T1000 (cell line): ENCODE results near the gene ANAPC16.
"Not testable (repeated sequence)": the region's sequence is repeated elsewhere in the genome, so short reads cannot be mapped to it uniquely, and the experiment has no call there.

ENCODE experiments used
- DNase-seq: peaks from one replicate; lab custom pipeline; 2025; ENCODE audit warnings: mixed read lengths; lab: John Stamatoyannopoulos, UW

The ANAPC16 gene

DNA sequence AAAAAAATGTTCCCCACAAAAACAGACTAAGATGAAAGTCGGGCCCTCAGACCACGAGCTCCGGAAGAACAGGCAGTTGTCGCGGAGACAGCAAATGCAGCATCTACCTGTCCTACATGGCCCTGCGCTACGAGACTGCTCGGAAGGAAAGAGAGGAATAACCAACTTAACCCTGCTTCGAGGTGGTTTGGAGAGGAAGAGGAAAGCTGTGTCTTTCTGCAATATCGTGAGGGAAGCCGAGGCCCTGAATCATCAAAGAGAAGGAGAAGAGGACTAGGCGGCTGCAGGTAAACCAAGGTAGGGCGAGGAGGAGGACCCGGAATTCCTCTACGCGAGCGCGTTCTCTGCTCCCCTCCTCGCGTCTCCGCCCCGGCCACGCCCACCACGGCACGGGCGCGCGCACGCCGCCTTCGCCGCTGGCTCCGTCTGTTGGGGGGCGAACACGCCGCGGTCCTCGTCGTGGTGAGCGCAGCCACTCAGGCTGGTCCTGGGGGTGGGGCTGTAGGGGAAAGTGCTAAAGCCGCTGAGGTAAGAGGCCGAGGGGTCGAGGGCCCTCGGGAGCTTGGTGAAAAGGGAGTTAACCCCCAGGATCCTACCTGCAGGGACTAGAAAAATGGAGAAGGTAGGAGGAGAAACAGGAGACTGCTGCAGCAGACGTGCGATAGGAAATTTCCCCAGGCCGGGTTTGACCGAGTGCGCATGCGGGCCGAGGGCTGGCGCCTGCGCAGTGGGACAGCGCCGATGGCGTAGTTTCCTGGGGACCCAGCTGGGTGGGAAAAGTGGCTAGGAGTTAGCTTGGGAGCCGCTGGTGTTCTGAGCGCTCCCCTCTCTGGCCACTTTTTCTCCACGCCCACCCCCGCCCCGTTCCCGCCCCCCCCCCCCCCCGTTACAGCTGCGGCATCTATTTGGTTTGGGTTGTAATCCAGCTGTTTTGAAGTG is at the start of gene ANAPC16, which contains the start of gene ASCC1:
Gene ANAPC16, plus strand, starts transcription at position 402 of the 939 bp plus-strand sequence. CDS start 7,903 bp downstream, outside the sequence.
Gene ASCC1, minus strand, starts transcription at position 666 of the 939 bp plus-strand sequence. CDS start 2,978 bp downstream, outside the sequence.
- peak; percentile 92 for DNase-seq

GRCh38 chr10:72167118-72167517 is 48.7 kb upstream of the ANAPC16 start:
- DNase-seq: no peak

DNA sequence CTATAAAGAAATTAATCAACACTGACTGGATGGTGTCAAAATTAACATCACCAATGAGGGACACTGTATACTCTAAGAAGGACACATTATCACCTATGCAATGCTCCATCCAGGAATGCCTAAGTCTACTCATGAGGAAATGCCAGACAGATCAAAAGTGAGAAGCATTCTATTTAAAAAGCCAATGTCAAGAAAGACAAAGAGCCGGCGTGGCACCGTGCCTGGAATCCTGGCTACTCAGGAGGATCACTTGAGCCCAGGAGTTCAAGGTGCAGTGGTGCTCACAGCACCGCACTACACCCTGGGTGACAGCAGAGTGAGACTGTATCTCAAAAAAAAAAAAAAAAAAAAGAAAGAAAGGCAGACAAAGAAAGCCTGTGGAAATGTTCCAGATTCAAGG is 45.5 kb upstream of the ANAPC16 start:
- no peak for DNase-seq

GRCh38 chr10:72170733-72171132 is 45.1 kb upstream of the ANAPC16 start:
- no peak for DNase-seq

DNA sequence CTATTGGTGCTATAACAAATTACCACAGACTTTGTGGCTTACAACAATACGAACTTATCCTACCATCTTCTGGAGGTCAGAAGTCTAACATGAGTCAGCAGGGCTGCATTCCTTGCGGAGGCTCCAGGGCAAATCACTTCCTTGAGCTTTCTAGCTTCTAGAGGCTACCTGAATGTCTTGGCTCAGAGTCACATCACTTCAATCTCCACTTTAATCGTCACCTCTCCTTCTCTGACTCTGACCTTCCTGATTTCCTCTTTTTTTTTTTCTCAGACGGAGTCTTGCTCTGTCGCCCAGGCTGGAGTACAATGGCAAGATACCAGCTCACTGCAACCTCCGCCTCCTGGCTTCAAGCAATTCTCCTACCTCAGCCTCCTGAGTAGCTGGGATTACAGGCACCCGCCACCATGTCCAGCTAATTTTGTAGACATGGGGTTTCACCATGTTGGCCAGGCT is 44.6 kb upstream of the ANAPC16 start:
- peak; percentile 44 for DNase-seq

DNA sequence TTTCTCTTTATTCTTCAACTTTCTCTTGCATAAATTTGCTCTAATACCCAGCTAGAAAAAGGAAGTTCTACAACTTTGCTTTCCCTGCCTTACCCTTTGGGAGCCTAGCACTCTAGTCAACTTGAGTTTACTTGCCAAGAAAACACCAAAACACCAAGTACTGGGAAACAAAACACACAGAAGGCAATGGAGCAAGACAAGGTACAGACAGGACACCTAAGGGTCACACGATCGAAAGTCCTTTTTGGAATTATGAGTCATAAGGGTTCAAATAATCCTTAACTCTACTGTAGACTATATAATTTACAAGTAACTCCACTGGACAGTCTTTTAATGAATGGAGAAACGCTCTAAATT is 42.6 kb upstream of the ANAPC16 start:
- DNase-seq: no peak

DNA sequence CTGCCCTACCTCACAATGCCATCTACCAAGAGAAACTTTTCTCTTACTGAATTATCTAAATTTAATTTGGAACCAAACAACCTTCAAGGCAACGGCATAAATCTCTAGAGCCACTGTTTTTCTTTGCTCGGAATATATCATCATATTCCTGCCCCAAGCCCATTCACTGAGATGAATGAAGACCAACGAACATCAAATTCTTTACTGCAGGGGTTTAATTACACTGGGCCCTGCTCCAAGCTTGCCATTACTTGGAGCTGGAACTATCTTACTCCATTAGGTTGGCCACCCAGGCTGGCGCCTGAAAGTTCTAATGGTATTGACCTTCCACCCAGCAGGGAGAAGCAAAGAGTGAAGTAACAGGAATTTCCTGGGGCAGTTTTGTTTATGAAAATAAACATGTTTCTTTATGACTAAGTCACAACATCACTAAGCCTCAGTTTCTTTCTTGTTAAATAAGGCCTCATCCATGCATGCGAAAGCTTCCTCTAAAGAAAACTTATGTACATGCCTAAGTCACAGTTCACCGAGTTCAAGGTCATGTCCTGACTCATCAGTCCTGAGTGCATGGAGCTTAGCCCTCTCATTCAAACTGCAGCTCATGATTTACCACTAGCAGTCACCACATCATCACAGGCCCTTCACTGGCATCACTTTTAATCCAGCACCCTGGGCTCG is 42.1 kb upstream of the ANAPC16 start:
- peak; percentile 57 for DNase-seq

DNA sequence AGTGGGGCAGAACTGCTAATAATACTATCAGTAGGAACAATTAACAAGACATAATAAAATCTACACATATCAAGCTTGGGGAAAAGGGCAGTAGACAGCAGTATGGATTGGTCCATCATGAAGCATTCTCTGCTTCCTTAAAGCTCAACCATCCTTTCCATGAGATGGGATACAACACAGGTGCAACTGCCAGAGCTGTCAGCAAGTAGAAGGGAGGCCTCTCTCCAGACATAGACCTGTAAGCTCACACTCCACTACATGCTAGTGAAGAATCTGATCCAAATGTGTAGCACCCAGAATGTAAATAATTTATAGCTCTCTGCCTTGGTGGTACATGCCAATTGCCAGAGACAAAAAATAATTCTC is 41.5 kb upstream of the ANAPC16 start:
- no peak for DNase-seq

- no peak for DNase-seq
Measured at GRCh38 chr10:72175149-72175548, 40.7 kb upstream of the ANAPC16 start.

- DNase-seq: no peak
Measured at GRCh38 chr10:72176701-72177100, 39.1 kb upstream of the ANAPC16 start.

GRCh38 chr10:72177454-72177853 is 38.4 kb upstream of the ANAPC16 start:
- DNase-seq: no peak

GRCh38 chr10:72184156-72184555 is 31.7 kb upstream of the ANAPC16 start:
- no peak for DNase-seq

DNA sequence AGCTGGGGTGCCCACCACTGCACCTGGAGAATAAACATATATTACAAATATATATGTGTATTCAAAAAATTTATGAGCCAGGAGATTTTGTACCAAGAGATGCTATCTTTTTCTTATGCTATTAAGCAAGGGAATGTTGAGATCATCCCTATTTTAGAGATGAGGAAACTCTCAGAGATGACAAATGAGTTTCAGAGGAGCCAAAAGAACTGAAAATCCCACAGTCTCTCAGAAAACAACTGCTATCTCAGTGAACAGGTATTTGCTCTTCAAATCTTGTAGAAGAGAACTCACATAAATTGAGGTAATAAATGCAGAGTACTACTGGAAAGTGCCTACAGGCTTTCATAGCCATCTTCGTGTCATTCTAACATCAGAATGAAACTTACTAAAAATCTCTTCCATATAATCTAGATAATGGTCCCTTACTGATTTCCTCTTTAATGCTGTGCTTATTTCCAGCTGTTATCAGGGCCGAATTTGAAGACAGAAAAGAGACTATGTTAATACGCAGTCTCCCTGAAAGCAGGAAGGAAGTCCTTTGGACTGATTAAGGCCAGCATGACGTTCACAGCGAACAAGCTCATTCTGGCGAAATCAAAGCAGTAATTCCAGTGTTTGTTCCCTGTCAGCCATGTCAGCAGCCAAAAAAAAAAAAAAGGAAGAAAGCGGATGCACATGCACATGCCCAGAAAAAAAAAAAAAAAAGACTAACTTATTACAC is 29.4 kb upstream of the ANAPC16 start:
- DNase-seq: no peak

- DNase-seq: no peak
Measured at GRCh38 chr10:72186982-72187330, 28.9 kb upstream of the ANAPC16 start.

DNA sequence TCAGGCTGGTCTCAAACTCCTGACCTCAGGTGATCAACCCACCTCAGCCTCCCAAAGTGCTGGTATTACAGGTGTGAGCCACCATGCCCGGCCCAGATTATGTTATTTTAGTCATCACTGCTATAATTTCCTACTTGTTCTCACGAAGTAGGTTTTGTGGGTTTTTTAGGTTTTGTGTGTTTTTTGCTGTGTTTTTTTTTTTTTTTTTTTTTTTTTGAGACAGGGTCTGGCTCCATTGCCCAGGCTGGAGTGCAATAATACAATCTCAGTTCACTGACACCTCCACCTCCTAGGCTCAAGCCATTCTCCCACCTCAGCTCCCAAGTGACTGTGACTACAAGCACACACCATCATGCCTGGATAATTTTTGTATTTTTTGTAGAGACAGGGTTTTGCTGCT is 20.9 kb upstream of the ANAPC16 start:
- DNase-seq: no peak

DNA sequence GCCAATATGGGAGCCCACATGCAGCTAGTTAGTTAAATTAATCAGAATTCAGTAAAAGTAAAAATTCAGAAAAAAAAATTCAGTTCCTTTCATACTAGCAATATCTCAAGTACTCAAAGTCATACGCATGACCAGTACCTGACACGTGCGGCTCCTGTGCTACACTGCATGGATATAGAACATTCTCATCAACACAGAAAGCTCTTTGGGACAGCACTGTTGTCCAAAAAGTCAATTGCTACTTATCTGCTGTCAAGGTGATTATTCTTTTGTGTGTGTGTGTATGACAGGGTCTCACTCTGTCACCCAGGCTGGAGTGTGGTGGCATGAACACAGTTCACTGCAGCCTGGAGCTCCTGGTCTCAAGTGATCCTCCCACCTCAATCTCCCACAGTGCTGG is 14.9 kb upstream of the ANAPC16 start:
- no peak for DNase-seq

GRCh38 chr10:72201293-72201692 is 14.5 kb upstream of the ANAPC16 start:
- no peak for DNase-seq

DNA sequence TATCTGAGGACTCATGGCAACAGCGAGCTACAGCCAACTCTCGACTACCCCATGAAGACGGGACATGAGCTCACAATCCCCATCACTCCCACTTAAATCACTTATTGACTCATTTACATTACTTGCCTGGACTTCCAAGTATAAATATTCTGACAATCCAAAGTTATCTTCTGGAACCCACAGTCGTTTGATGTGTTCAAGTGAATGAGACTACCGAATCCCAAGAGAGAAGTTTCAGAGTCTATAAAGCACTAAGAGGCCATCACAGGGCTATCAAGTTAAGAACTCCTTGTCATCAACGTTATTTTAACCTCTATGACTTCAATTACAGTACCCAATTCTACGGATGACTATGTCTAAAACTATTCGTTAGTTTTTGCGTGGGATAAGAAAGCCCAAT is 11.5 kb upstream of the ANAPC16 start:
- peak; percentile 38 for DNase-seq

GRCh38 chr10:72204724-72205123 is 11.1 kb upstream of the ANAPC16 start:
- no peak for DNase-seq

DNA sequence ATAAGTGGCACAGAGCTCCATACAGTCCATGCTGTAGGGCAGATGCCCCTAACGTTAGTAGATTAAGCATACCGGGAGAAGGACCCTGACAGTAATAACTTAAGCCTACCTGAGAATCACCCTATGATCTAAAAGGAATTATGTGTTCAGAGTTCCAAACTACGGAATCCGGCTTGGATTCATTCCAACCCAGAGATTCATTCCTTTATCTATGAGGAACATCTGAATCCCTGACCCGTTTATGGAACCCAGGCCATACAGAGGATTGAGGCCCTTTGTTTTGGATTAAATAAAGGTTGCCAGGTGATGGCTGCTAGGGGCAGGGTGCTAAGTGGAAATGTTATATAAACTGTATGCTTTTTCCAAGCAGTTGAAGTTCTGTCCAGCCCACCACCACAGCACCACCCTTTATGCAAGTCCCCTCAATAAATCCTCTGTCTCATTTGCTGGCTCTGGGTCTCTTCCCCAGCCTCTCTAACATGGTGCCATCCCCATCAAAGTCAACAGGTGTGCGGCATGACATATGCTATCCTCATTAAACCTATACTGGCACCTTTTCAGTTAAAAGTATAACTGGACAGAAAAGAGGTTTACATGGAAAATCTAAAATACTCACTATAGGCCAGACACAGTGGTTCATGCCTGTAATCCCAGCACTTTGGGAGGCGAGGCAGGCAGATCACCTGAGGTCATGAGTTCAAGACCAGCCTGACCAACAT is 9.1 kb upstream of the ANAPC16 start:
- DNase-seq: no peak

DNA sequence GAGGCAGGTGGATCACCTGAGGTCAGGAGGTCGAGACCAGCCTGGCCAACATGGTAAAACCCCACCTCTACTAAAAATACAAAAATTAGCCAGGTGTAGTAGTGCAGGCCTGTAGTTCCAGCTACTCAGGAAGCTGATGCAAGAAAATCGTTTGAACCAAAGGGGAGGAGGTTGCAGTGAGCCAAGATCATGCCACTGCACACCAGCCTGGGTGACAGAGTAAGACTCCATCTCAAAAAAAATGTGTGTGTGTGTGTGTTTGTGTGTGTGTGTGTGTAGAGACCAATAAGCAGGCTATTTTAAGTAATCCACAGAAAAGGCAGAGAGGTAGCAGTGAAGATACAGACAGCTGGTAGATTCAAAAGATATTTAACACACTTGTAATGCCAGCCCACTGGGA is 7.3 kb upstream of the ANAPC16 start:
- DNase-seq: not testable (repeated sequence)

DNA sequence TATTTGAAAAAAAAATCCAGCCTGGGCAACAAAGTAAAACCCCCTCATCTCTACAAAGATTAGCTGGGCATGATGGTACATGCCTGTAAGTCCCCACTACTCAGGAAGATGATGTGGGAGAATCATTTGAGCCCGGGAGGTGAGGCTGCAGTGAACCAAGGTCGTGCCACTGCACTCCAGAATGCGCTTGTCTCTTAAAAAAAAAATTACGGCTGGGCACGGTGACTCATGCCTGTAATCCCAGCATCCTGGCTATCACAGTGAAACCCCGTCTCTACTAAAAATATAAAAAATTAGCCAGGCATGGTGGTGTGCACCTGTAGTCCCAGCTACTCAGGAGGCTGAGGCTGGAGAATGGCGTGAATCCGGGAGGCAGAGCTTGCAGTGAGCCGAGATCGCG is 4.4 kb upstream of the ANAPC16 start:
- DNase-seq: peak; percentile 3
